HepG2 (cell line): ENCODE results near the gene SEMA3G. TPM values are rescaled to one million over a fixed set of nuclear protein-coding genes. Genes with fewer than 3 reads are reported as not detected.

Source experiments
- CBX5 ChIP-seq: sonication (generic); formaldehyde crosslinking; IDR thresholded peaks from 2 replicates; pipeline ENCODE4 v1.4.0; 2020; ENCODE audit warnings: missing genetic modification reagents, borderline replicate concordance
- GATA4 ChIP-seq: sonication (generic); IDR thresholded peaks from 2 replicates; pipeline ENCODE4 v1.6.1; 2016; ENCODE audit warnings: antibody characterized with exemption, low read depth, borderline replicate concordance
- HDAC1 ChIP-seq: sonication (generic); formaldehyde crosslinking; IDR thresholded peaks from 2 replicates; pipeline ENCODE4 v1.5.1; 2020; ENCODE audit warnings: mild to moderate bottlenecking, missing genetic modification reagents
- NFIB ChIP-seq: sonication (generic); formaldehyde crosslinking; IDR thresholded peaks from 2 replicates; pipeline ENCODE4 v1.9.0; 2021; ENCODE audit warnings: missing genetic modification reagents, mild to moderate bottlenecking, borderline replicate concordance
- PHF21A ChIP-seq: sonication (generic); formaldehyde crosslinking; IDR thresholded peaks from 2 replicates; pipeline ENCODE4 v1.5.0; 2020; ENCODE audit warnings: mild to moderate bottlenecking, missing genetic modification reagents
- RBAK ChIP-seq: sonication (generic); formaldehyde crosslinking; IDR thresholded peaks from 2 replicates; pipeline ENCODE4 v1.5.1; 2020; ENCODE audit warnings: mild to moderate bottlenecking, missing genetic modification reagents
- TSC22D2 ChIP-seq: sonication (generic); formaldehyde crosslinking; IDR thresholded peaks from 2 replicates; pipeline ENCODE4 v1.5.1; 2020; ENCODE audit warnings: missing genetic modification reagents, mild to moderate bottlenecking, borderline replicate concordance
- ZNF367 ChIP-seq: sonication (generic); formaldehyde crosslinking; IDR thresholded peaks from 2 replicates; pipeline ENCODE4 v1.4.0; 2020; ENCODE audit warnings: missing genetic modification reagents, borderline replicate concordance
- polyA plus RNA-seq, 8 experiments: library from polyadenylated mRNA; depleted of rRNA in 3 of 8; stranded (reverse) in 7 of 8; unstranded in 1 of 8; fragments of >200 nt; fragmentation: Illumina TruSeq in 4 of 8; extraction: Trizol in 4 of 8; gene quantifications; 2 replicates each; pipeline versions ENCODE4 v1.2.1 to v1.2.3, GENCODE V29; 2011 to 2016; ENCODE audit warnings: low read depth in 4 of 8, missing spikeins in 1 of 8, mixed read lengths in 1 of 8; ENCODE audit not compliant: insufficient read depth in 1 of 8
- total RNA-seq, 5 experiments: library from RNA; depleted of rRNA; stranded (reverse); fragments of >200 nt; fragmentation: Illumina TruSeq; extraction: Trizol; gene quantifications; 2 replicates each; pipeline ENCODE4 v1.2.3, GENCODE V29; 2016; ENCODE audit warnings: low read depth in 1 of 5
- TF ChIP-seq, protein P1 (sequence below): sonication (generic); formaldehyde crosslinking; IDR thresholded peaks from 2 replicates; pipeline ENCODE4 v1.4.0; 2020; ENCODE audit warnings: missing genetic modification reagents
- TF ChIP-seq, protein P2 (sequence below): sonication (generic); formaldehyde crosslinking; IDR thresholded peaks from 2 replicates; pipeline ENCODE4 v1.4.0; 2020; ENCODE audit warnings: mild to moderate bottlenecking, missing genetic modification reagents
- TF ChIP-seq, protein P3 (sequence below): sonication (generic); formaldehyde crosslinking; IDR thresholded peaks from 2 replicates; pipeline ENCODE4 v1.4.0; 2020; ENCODE audit warnings: missing genetic modification reagents
- TF ChIP-seq, protein P4 (sequence below): sonication (generic); formaldehyde crosslinking; IDR thresholded peaks from 2 replicates; pipeline ENCODE4 v1.5.1; 2020; ENCODE audit warnings: mild to moderate bottlenecking, missing genetic modification reagents, moderate library complexity
- TF ChIP-seq, protein P5 (sequence below): sonication (generic); formaldehyde crosslinking; IDR thresholded peaks from 2 replicates; pipeline ENCODE4 v1.5.0; 2020; ENCODE audit warnings: missing genetic modification reagents, mild to moderate bottlenecking, borderline replicate concordance
- TF ChIP-seq, protein P6 (sequence below): sonication (generic); formaldehyde crosslinking; IDR thresholded peaks from 2 replicates; pipeline ENCODE4 v1.5.1; 2020; ENCODE audit warnings: mild to moderate bottlenecking, missing genetic modification reagents, moderate library complexity

Gene SEMA3G
- total and polyA plus RNA-seq, 2 of the 13 experiments (the other 11 are each of a cell fraction or from before 2014, with no cell fraction given), result 6.1 to 8.3 TPM

DNA sequence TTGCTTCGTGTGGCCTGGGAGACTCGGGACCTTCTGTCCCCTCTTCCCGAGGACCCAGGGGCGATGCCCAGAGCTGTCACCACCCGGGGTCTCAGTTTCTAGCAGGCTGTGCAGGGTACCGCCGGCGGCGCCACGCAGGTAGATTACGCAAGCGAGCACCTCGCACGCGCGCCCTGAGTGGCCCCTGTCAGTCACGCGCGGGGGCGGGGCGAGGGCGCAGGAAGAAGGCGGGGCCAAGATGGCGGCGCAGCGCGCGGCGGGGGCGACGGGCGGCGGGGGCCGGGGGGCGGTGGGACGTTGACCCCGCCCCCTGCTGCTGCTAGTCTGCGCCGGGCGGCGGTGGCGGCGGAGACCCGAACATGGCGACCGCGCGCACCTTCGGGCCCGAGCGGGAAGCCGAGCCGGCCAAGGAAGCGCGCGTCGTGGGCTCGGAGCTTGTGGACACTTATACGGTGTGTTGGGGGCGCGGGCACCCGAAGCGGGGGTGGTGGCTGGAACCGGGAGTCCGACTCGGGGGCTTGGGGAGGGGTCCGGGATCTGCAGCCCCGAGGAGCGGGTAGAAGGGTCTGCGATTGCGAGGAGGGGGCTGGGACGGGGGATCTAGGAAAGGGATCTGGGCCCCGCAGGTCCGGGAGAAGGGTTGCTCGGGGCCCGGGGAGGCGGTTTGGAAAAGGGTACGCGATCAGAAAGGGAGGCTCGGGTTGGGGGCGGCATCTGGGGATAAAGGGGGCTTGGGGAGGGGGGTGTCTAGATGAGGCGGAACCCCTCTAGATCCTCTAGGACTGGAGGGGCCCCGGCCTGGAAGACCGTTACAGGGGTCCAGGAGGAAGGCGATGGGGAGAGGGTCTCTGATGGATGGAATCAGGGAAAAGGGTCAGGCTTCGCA lies 10.6 kb upstream of the SEMA3G start, which contains the start of gene NISCH (continued):
- TF ChIP-seq GATA4, result no peak
- TF ChIP-seq, protein P1, sequence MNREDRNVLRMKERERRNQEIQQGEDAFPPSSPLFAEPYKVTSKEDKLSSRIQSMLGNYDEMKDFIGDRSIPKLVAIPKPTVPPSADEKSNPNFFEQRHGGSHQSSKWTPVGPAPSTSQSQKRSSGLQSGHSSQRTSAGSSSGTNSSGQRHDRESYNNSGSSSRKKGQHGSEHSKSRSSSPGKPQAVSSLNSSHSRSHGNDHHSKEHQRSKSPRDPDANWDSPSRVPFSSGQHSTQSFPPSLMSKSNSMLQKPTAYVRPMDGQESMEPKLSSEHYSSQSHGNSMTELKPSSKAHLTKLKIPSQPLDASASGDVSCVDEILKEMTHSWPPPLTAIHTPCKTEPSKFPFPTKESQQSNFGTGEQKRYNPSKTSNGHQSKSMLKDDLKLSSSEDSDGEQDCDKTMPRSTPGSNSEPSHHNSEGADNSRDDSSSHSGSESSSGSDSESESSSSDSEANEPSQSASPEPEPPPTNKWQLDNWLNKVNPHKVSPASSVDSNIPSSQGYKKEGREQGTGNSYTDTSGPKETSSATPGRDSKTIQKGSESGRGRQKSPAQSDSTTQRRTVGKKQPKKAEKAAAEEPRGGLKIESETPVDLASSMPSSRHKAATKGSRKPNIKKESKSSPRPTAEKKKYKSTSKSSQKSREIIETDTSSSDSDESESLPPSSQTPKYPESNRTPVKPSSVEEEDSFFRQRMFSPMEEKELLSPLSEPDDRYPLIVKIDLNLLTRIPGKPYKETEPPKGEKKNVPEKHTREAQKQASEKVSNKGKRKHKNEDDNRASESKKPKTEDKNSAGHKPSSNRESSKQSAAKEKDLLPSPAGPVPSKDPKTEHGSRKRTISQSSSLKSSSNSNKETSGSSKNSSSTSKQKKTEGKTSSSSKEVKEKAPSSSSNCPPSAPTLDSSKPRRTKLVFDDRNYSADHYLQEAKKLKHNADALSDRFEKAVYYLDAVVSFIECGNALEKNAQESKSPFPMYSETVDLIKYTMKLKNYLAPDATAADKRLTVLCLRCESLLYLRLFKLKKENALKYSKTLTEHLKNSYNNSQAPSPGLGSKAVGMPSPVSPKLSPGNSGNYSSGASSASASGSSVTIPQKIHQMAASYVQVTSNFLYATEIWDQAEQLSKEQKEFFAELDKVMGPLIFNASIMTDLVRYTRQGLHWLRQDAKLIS (CRISPR knock-in tag), result no peak
- TF ChIP-seq PHF21A (CRISPR knock-in tag), result no peak
- TF ChIP-seq, protein P2, sequence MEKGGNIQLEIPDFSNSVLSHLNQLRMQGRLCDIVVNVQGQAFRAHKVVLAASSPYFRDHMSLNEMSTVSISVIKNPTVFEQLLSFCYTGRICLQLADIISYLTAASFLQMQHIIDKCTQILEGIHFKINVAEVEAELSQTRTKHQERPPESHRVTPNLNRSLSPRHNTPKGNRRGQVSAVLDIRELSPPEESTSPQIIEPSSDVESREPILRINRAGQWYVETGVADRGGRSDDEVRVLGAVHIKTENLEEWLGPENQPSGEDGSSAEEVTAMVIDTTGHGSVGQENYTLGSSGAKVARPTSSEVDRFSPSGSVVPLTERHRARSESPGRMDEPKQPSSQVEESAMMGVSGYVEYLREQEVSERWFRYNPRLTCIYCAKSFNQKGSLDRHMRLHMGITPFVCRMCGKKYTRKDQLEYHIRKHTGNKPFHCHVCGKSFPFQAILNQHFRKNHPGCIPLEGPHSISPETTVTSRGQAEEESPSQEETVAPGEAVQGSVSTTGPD, result no peak
- TF ChIP-seq, protein P3, sequence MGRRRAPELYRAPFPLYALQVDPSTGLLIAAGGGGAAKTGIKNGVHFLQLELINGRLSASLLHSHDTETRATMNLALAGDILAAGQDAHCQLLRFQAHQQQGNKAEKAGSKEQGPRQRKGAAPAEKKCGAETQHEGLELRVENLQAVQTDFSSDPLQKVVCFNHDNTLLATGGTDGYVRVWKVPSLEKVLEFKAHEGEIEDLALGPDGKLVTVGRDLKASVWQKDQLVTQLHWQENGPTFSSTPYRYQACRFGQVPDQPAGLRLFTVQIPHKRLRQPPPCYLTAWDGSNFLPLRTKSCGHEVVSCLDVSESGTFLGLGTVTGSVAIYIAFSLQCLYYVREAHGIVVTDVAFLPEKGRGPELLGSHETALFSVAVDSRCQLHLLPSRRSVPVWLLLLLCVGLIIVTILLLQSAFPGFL (CRISPR knock-in tag), result no peak
- TF ChIP-seq ZNF367 (CRISPR knock-in tag), result no peak
- TF ChIP-seq, protein P4, sequence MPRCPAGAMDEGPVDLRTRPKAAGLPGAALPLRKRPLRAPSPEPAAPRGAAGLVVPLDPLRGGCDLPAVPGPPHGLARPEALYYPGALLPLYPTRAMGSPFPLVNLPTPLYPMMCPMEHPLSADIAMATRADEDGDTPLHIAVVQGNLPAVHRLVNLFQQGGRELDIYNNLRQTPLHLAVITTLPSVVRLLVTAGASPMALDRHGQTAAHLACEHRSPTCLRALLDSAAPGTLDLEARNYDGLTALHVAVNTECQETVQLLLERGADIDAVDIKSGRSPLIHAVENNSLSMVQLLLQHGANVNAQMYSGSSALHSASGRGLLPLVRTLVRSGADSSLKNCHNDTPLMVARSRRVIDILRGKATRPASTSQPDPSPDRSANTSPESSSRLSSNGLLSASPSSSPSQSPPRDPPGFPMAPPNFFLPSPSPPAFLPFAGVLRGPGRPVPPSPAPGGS (CRISPR knock-in tag), result no peak
- TF ChIP-seq, protein P5, sequence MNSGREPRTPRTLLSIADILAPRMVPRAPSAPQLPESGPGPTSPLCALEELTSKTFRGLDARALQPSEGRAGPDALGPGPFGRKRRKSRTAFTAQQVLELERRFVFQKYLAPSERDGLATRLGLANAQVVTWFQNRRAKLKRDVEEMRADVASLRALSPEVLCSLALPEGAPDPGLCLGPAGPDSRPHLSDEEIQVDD (CRISPR knock-in tag), result no peak
- TF ChIP-seq, protein P6, sequence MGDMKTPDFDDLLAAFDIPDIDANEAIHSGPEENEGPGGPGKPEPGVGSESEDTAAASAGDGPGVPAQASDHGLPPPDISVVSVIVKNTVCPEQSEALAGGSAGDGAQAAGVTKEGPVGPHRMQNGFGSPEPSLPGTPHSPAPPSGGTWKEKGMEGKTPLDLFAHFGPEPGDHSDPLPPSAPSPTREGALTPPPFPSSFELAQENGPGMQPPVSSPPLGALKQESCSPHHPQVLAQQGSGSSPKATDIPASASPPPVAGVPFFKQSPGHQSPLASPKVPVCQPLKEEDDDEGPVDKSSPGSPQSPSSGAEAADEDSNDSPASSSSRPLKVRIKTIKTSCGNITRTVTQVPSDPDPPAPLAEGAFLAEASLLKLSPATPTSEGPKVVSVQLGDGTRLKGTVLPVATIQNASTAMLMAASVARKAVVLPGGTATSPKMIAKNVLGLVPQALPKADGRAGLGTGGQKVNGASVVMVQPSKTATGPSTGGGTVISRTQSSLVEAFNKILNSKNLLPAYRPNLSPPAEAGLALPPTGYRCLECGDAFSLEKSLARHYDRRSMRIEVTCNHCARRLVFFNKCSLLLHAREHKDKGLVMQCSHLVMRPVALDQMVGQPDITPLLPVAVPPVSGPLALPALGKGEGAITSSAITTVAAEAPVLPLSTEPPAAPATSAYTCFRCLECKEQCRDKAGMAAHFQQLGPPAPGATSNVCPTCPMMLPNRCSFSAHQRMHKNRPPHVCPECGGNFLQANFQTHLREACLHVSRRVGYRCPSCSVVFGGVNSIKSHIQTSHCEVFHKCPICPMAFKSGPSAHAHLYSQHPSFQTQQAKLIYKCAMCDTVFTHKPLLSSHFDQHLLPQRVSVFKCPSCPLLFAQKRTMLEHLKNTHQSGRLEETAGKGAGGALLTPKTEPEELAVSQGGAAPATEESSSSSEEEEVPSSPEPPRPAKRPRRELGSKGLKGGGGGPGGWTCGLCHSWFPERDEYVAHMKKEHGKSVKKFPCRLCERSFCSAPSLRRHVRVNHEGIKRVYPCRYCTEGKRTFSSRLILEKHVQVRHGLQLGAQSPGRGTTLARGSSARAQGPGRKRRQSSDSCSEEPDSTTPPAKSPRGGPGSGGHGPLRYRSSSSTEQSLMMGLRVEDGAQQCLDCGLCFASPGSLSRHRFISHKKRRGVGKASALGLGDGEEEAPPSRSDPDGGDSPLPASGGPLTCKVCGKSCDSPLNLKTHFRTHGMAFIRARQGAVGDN (CRISPR knock-in tag), result peak; percentile 85
- peak; percentile 90 for TF ChIP-seq HDAC1 (CRISPR knock-in tag)
- no peak; the same call in 1 of the 2 replicates for TF ChIP-seq TSC22D2 (CRISPR knock-in tag)
- no peak for TF ChIP-seq CBX5 (CRISPR knock-in tag)
- no peak for TF ChIP-seq RBAK (CRISPR knock-in tag)
- no peak for TF ChIP-seq NFIB (CRISPR knock-in tag)
